GM12878 (cell line): Measurements from ENCODE around the gene EYA2. TPM values are rescaled to one million over a fixed set of nuclear protein-coding genes. Genes with fewer than 3 reads are reported as not detected.

Experiments used
- ATAC-seq: fragments of 200-7000 bp; cut with Tn5 transposase; 3 replicates; pipeline ENCODE4 v1.9.1; 2020; ENCODE audit warnings: mild to moderate bottlenecking, moderate library complexity
- BruUV-seq: library from RNA; stranded (reverse); fragments of 400-500 nt; replicated peaks from 2 replicates; lab custom pipeline; 2021; lab: Mats Ljungman, UMichigan
- CTCF ChIA-PET: fragments of 300-600 bp; sonication (Branson Sonifier 250); formaldehyde crosslinking; extraction: SDS; loops from one replicate; lab custom pipeline; 2021; ENCODE audit warnings: inconsistent platforms; lab: Yijun Ruan, JAX
- POLR2A ChIA-PET: fragments of 350-600 bp; formaldehyde crosslinking; extraction: SDS; loops from one replicate; lab custom pipeline; 2021; ENCODE audit warnings: inconsistent platforms; lab: Charles Lee
- RAD21 ChIA-PET: fragments of 300-600 bp; sonication (Branson Sonifier 250); formaldehyde crosslinking; loops from one replicate; lab custom pipeline; 2023; ENCODE audit warnings: antibody characterized with exemption; ENCODE audit not compliant: unreplicated experiment; lab: Charles Lee
- SMC1A ChIA-PET: fragments of 300-600 bp; sonication (Branson Sonifier 250); formaldehyde crosslinking; loops from one replicate; lab custom pipeline; 2023; ENCODE audit not compliant: unreplicated experiment, uncharacterized antibody; lab: Charles Lee
- DNase-seq: peaks from one replicate; pipeline ENCODE4 v3.0.0-alpha.2; 2011; ENCODE audit warnings: low read depth, low spot score
- FAIRE-seq: peaks from 3 replicates; lab custom pipeline; 2011; peaks lifted over from hg19 to GRCh38; lab: Jason Lieb, UNC
- H2AFZ ChIP-seq: 2 replicates; pipeline ENCODE4 v1.6.0; 2011; ENCODE audit warnings: low read depth, low read length, control low read depth; ENCODE audit not compliant: control insufficient read depth
- H3K27ac ChIP-seq: 2 replicates; pipeline ENCODE4 v1.5.1; 2011; ENCODE audit warnings: control low read depth; ENCODE audit not compliant: control insufficient read depth, insufficient read depth
- H3K27me3 ChIP-seq, 2 experiments: replicated peaks in 1 of 2; 2 replicates each; pipeline versions ENCODE4 v1.6.0 to v1.6.1; 2011; ENCODE audit warnings: low read length in 1 of 2; ENCODE audit not compliant: control insufficient read depth in 2 of 2, insufficient read depth in 2 of 2
- H3K36me3 ChIP-seq, 2 experiments: 2 replicates each; pipeline ENCODE4 v1.5.1; 2011; ENCODE audit warnings: low read length in 1 of 2; ENCODE audit not compliant: control insufficient read depth in 2 of 2, insufficient read depth in 2 of 2
- H3K4me1 ChIP-seq: 2 replicates; pipeline ENCODE4 v1.6.1; 2011; ENCODE audit warnings: mild to moderate bottlenecking, low read length, moderate library complexity, mixed read lengths; ENCODE audit not compliant: control insufficient read depth, insufficient read depth
- H3K4me2 ChIP-seq: 2 replicates; pipeline ENCODE4 v1.6.0; 2011; ENCODE audit warnings: control low read depth; ENCODE audit not compliant: control insufficient read depth, insufficient read depth
- H3K4me3 ChIP-seq: fragments of 200-600 bp; sonication (generic); 2 replicates; pipeline ENCODE4 v1.5.1; 2016
- H3K79me2 ChIP-seq: 2 replicates; pipeline ENCODE4 v1.6.0; 2011; ENCODE audit warnings: low read length; ENCODE audit not compliant: control insufficient read depth, insufficient read depth
- H3K9ac ChIP-seq: 2 replicates; pipeline ENCODE4 v1.8.0; 2011; ENCODE audit warnings: low read length, control low read depth, mixed read lengths; ENCODE audit not compliant: control insufficient read depth, insufficient read depth
- H3K9me3 ChIP-seq: replicated peaks from 3 replicates; pipeline ENCODE4 v1.5.1; 2011; ENCODE audit warnings: mild to moderate bottlenecking, low read length; ENCODE audit not compliant: control insufficient read depth, insufficient read depth
- H4K20me1 ChIP-seq: 2 replicates; pipeline ENCODE4 v1.6.0; 2011; ENCODE audit not compliant: control insufficient read depth, insufficient read depth
- GABPA ChIP-seq: IDR thresholded peaks from 2 replicates; pipeline ENCODE4 v1.6.1; 2014; ENCODE audit warnings: antibody characterized with exemption, low read depth, mild to moderate bottlenecking, inconsistent platforms
- HCFC1 ChIP-seq: fragments of 150-350 bp; IDR thresholded peaks from 2 replicates; pipeline ENCODE4 v1.6.1; 2014; ENCODE audit warnings: low read length
- MLLT1 ChIP-seq: fragments of 450-650 bp; IDR thresholded peaks from 2 replicates; pipeline ENCODE4 v1.6.1; 2016; ENCODE audit warnings: mild to moderate bottlenecking
- RFX5 ChIP-seq: IDR thresholded peaks from 2 replicates; pipeline ENCODE4 v1.6.1; 2011; ENCODE audit warnings: low read depth, low read length, improper control_type of control experiment
- ZNF274 ChIP-seq: IDR thresholded peaks from one replicate; pipeline ENCODE4 v1.8.0; 2011; ENCODE audit not compliant: insufficient read length, insufficient read depth
- ZNF384 ChIP-seq: IDR thresholded peaks from 2 replicates; pipeline ENCODE4 v1.6.1; 2012; ENCODE audit warnings: low read depth, mild to moderate bottlenecking, low read length, improper control_type of control experiment, borderline replicate concordance
- whole genome bisulfite sequencing: methylation state at CpG from one replicate; pipeline ENCODE4 v1.1.6; 2016; ENCODE audit warnings: low lambda C conversion rate; ENCODE audit not compliant: insufficient replicate concordance, insufficient coverage; ENCODE audit errors: missing lambda C conversion rate; 5-methylcytosine and 5-hydroxymethylcytosine counted together
- in situ Hi-C: fragments of 300-500 bp; cut with MboI; formaldehyde crosslinking; loops from 9 replicates; pipeline ENCODE4 v1.14.3; 2018; ENCODE audit warnings: mixed read lengths
- intact Hi-C: fragments of 100-400 bp; cut with micrococcal nuclease; formaldehyde crosslinking; loops from one replicate; pipeline ENCODE4 v1.14.2; 2022; ENCODE audit not compliant: unreplicated experiment
- polyA plus RNA-seq, 11 experiments: library from polyadenylated mRNA; depleted of rRNA in 4 of 11; unstranded in 6 of 11; stranded (reverse) in 5 of 11; fragments of >200 nt; fragmentation: Nextera tagmentation in 4 of 11; fragmentation: Illumina TruSeq in 1 of 11; extraction: Ambion mirVana in 4 of 11; extraction: Trizol in 1 of 11; gene quantifications; 1 replicate in 1 of 11; 2 replicates in 10 of 11; pipeline versions ENCODE4 v1.2.1 to v1.2.3, GENCODE V29; 2011 to 2016; ENCODE audit warnings: inconsistent platforms in 2 of 11, missing spikeins in 2 of 11, low read depth in 1 of 11
- total RNA-seq, 4 experiments: library from RNA; depleted of rRNA in 3 of 4; stranded (reverse); fragments of >200 nt in 3 of 4; fragmentation: Illumina TruSeq in 1 of 4; extraction: Trizol in 1 of 4; gene quantifications; 2 replicates each; pipeline versions ENCODE4 v1.2.1 to v1.2.3, GENCODE V29; 2013 to 2021

EYA2 gene
- total and polyA plus RNA-seq, 10 of the 15 experiments (the other 5 are each of a cell fraction or from before 2014, with no cell fraction given): 0.20 TPM; not detected in 9

- TF ChIP-seq MLLT1 (no peak), ZNF384 (no peak), HCFC1 (no peak), ZNF274 (no peak), GABPA (no peak), RFX5 (no peak)
- no peak overlapping the region for H3K4me2 ChIP-seq
- no peak overlapping the region for H3K9ac ChIP-seq
- no peak overlapping the region for H3K4me3 ChIP-seq
- no peaks in the 10 kb centered on the region; the same call in 2 of the 3 replicates for H3K9me3 ChIP-seq
- intact Hi-C loops: loop anchor here (10.0 kb wide), 1 partner anchor 47 kb away; no protein-coding TSS in a partner anchor
- H3K27me3 ChIP-seq: no peaks in the 10 kb centered on the region
- in situ Hi-C loops: loop anchor here (5.0 kb wide), 1 partner anchor 51 kb away; no protein-coding TSS in a partner anchor
- DNase-seq (no peak), FAIRE-seq (no peak), ATAC-seq (no peak)
- no peaks in the 10 kb centered on the region for H4K20me1 ChIP-seq
- RAD21 ChIA-PET: no interaction called here
- SMC1A ChIA-PET: no interaction called here
- CTCF ChIA-PET: no interaction called here
- no peaks in the 10 kb centered on the region for H3K4me1 ChIP-seq
- POLR2A ChIA-PET: interaction anchor here (0.7 kb wide), 1 partner anchor 201 kb away, joined by 3 read pairs; no protein-coding TSS in a partner anchor
- no peaks in the 10 kb centered on the region for H3K79me2 ChIP-seq
- no peaks in the 10 kb centered on the region for H3K36me3 ChIP-seq
- H2AFZ ChIP-seq: no peak overlapping the region
- WGBS: 44% methylated on average over 8 of the region's 8 CpGs
- no TSS peak for BruUV-seq
- H3K27ac ChIP-seq: no peak overlapping the region
These were observed 166.9 kb downstream of the EYA2 start for GRCh38 chr20:47061549-47061948.
